ENCODE data around the gene FAM222B. TPM values are rescaled to one million over a fixed set of nuclear protein-coding genes. Genes with fewer than 3 reads are reported as not detected.
A peak's percentile ranks its signal among the peaks of the same experiment; 100 is the strongest.

Gene FAM222B
- total and polyA plus RNA-seq, 4 donors, result 2.8 to 5.4 (median 4.1) TPM

GRCh38 chr17:28864991-28865849 lies 22.6 kb upstream of the FAM222B start:
- no peak overlapping the region for H3K9ac ChIP-seq (ENCODE audit: low read depth in 1 of 2, low read length in 2 of 2)
- no peak overlapping the region for H3K4me3 ChIP-seq (ENCODE audit: low read depth in 1 of 3, low read length in 3 of 3)
- H3K27me3 ChIP-seq (ENCODE audit: control insufficient read depth in 4 of 4, insufficient read depth in 4 of 4, low read length in 3 of 4), result no peaks in the 10 kb centered on the region
- DNase-seq (ENCODE audit: low spot score), result peak; percentile 86
- no peaks in the 10 kb centered on the region for H3K9me3 ChIP-seq (ENCODE audit: control insufficient read depth in 4 of 4, low read length in 3 of 4)
- H3K36me3 ChIP-seq (ENCODE audit: control insufficient read depth in 4 of 4, insufficient read depth in 3 of 4, low read depth in 1 of 4, low read length in 3 of 4), result peaks cover 4 to 12% (median 5%) of the 10 kb centered on the region in 4 donors
- H3K27ac ChIP-seq (ENCODE audit: low read depth in 1 of 2, low read length in 2 of 2), result no peak overlapping the region
- 73% methylated on average over 11 of the region's 11 CpGs for WGBS
- H3K4me1 ChIP-seq (ENCODE audit: control insufficient read depth in 4 of 4, insufficient read depth in 4 of 4, low read length in 3 of 4), result no peaks in the 10 kb centered on the region
- TF ChIP-seq RAD21 (IDR thresholded peaks at IDR 0.05) (no peak), JUND (IDR thresholded peaks at IDR 0.05) (no peak), CTCF (IDR thresholded peaks at IDR 0.05; ENCODE audit: low read depth, low read length, missing input control) (no peak), FOXA2 (IDR thresholded peaks at IDR 0.05) (no peak), TAF1 (conservative IDR thresholded peaks at IDR 0.05) (no peak), HNF4A (conservative IDR thresholded peaks at IDR 0.05) (no peak), HNF4G (IDR thresholded peaks at IDR 0.05) (no peak), ZBTB33 (IDR thresholded peaks at IDR 0.05) (no peak), EGR1 (IDR thresholded peaks at IDR 0.05; ENCODE audit: low read depth in 2 of 2) (no peak), NR2F2 (IDR thresholded peaks at IDR 0.05) (no peak)

- WGBS, result 97% methylated on average over 1 of the region's 1 CpG
- DNase-seq (ENCODE audit: low spot score), result no peak
- TF ChIP-seq REST (IDR thresholded peaks at IDR 0.05) (no peak), FOXA2 (IDR thresholded peaks at IDR 0.05) (no peak), RXRA (IDR thresholded peaks at IDR 0.05) (no peak), CTCF (IDR thresholded peaks at IDR 0.05; ENCODE audit: low read depth, low read length, missing input control) (no peak), NR2F2 (IDR thresholded peaks at IDR 0.05) (no peak), SP1 (IDR thresholded peaks at IDR 0.05) (no peak), JUND (IDR thresholded peaks at IDR 0.05) (no peak), FOXA1 (IDR thresholded peaks at IDR 0.05) (no peak), EGR1 (IDR thresholded peaks at IDR 0.05; ENCODE audit: low read depth in 2 of 2) (no peak), HNF4G (IDR thresholded peaks at IDR 0.05) (no peak), RAD21 (IDR thresholded peaks at IDR 0.05) (no peak), MAX (IDR thresholded peaks at IDR 0.05) (no peak), ZBTB33 (IDR thresholded peaks at IDR 0.05) (no peak), ATF3 (IDR thresholded peaks at IDR 0.05) (no peak), HNF4A (conservative IDR thresholded peaks at IDR 0.05) (no peak), YY1 (IDR thresholded peaks at IDR 0.05) (no peak), TAF1 (conservative IDR thresholded peaks at IDR 0.05) (no peak)
- Histone ChIP-seq H3K9ac (ENCODE audit: low read depth in 1 of 2, low read length in 2 of 2) (no peak overlapping the region), H3K27ac (ENCODE audit: low read depth in 1 of 2, low read length in 2 of 2) (no peak overlapping the region), H3K4me3 (ENCODE audit: low read depth in 1 of 3, low read length in 3 of 3) (no peak overlapping the region), H3K36me3 (ENCODE audit: control insufficient read depth in 4 of 4, insufficient read depth in 3 of 4, low read depth in 1 of 4, low read length in 3 of 4) (peaks cover 4 to 16% (median 8%) of the 10 kb centered on the region in 4 donors), H3K27me3 (ENCODE audit: control insufficient read depth in 4 of 4, insufficient read depth in 4 of 4, low read length in 3 of 4) (no peaks in the 10 kb centered on the region), H3K4me1 (ENCODE audit: control insufficient read depth in 4 of 4, insufficient read depth in 4 of 4, low read length in 3 of 4) (no peaks in the 10 kb centered on the region), H3K9me3 (ENCODE audit: control insufficient read depth in 4 of 4, low read length in 3 of 4) (no peaks in the 10 kb centered on the region)
Observed at GRCh38 chr17:28863953-28864352, 21.4 kb upstream of the FAM222B start.

All from liver (tissue), 9 donors.